ENCODE results near the gene ASIC3.
"Not testable (repeated sequence)": the region's sequence is repeated elsewhere in the genome, so short reads cannot be mapped to it uniquely, and the experiment has no call there.

ASIC3 gene

DNA sequence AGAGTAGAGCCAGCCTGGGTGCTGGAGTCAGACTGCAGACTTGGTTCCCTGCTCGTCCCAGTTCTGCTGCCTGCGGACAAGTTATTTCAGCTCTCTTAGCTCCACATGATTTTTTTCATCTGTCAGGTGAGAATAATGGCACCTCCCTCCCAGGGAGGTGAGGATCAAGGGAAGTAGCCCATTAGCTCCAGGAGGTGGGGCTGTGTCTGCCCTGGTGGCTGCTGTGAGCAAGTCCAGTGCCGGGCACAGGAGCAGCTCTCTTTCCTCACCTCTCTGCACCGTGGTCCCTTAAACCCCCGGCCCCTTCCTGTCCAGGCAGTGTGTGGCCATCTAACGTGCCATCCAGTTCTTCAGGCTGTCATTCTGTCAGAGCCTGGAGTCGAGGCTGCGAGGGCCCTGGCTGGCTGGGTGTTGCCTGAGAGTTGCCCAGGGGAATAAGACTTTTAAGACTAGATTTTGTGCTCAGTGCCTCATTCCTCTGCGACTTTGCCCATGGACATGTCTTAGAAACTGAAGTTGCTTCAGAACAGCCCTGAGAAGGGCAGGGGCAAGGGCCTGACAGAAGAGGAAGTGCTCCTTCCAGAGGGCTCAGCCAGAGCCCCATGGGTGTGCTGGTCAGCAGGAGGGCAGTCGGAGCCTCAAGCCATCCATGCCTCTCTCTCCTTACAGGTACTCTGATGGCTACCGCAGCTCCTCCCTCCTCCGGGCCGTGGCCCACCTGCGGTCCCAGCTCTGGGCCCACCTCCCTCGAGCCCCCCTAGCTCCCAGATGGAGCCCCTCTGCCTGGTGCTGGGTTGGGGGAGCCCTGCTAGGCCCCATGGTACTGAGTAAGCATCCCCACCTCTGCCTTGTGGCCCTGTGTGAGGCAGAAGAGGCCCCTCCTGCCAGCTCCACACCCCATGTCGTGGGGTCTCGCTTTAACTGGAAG is 15.1 kb upstream of the ASIC3 start:
- Mint-ChIP-seq H3K36me3 (peaks cover 7% of the 10 kb centered on the region), H3K9me3 (no peaks in the 10 kb centered on the region), H3K27me3 (no peaks in the 10 kb centered on the region), H3K27ac (no peak overlapping the region), H3K4me1 (peaks cover 14% of the 10 kb centered on the region), H3K4me3 (no peak overlapping the region)
- CTCF ChIA-PET = interaction anchor here (0.9 to 2.2 kb wide), 5 partner anchors 9 to 78 kb away, joined by 3 to 10 read pairs (median 3); no protein-coding TSS in a partner anchor
- DNase-seq = no peak

- Mint-ChIP-seq H3K4me1 (peaks cover 11% of the 10 kb centered on the region), H3K9me3 (no peaks in the 10 kb centered on the region), H3K36me3 (peaks cover 4% of the 10 kb centered on the region), H3K4me3 (no peak overlapping the region), H3K27ac (no peak overlapping the region), H3K27me3 (no peaks in the 10 kb centered on the region)
- DNase-seq = no peak
- CTCF ChIA-PET = interaction anchor here (0.9 to 2.2 kb wide), 2 partner anchors 15 to 77 kb away, joined by 3 to 10 read pairs; no protein-coding TSS in a partner anchor
Observed at GRCh38 chr7:151033864-151034249, 14.5 kb upstream of the ASIC3 start.

- H3K27ac Mint-ChIP-seq = no peak overlapping the region
- peaks cover 4% of the 10 kb centered on the region for H3K36me3 Mint-ChIP-seq
- H3K9me3 Mint-ChIP-seq = no peaks in the 10 kb centered on the region
- DNase-seq = no peak
- peaks cover 8% of the 10 kb centered on the region for H3K4me1 Mint-ChIP-seq
- H3K4me3 Mint-ChIP-seq = no peak overlapping the region
- no peaks in the 10 kb centered on the region for H3K27me3 Mint-ChIP-seq
- CTCF ChIA-PET = interaction anchor here (2.2 kb wide), 1 partner anchor 16 kb away, joined by 10 read pairs; no protein-coding TSS in a partner anchor
Observed at GRCh38 chr7:151034312-151035025, 13.9 kb upstream of the ASIC3 start.

GRCh38 chr7:151035026-151035717 is 13.2 kb upstream of the ASIC3 start:
- Mint-ChIP-seq H3K4me3 (no peak overlapping the region), H3K27ac (no peak overlapping the region), H3K9me3 (no peaks in the 10 kb centered on the region), H3K27me3 (no peaks in the 10 kb centered on the region), H3K36me3 (peaks cover 4% of the 10 kb centered on the region), H3K4me1 (peaks cover 3% of the 10 kb centered on the region)
- CTCF ChIA-PET = no interaction called here
- no peak for DNase-seq

- CTCF ChIA-PET = no interaction called here
- Mint-ChIP-seq H3K27me3 (no peaks in the 10 kb centered on the region), H3K9me3 (no peaks in the 10 kb centered on the region), H3K4me1 (peaks cover 3% of the 10 kb centered on the region), H3K4me3 (no peak overlapping the region), H3K36me3 (peaks cover 4% of the 10 kb centered on the region), H3K27ac (no peak overlapping the region)
- no peak for DNase-seq
Observed at GRCh38 chr7:151035902-151036301, 12.4 kb upstream of the ASIC3 start.

- CTCF ChIA-PET = interaction anchor here (1.4 to 2.5 kb wide), 2 partner anchors 21 to 76 kb away, joined by 4 to 10 read pairs; no protein-coding TSS in a partner anchor
- Mint-ChIP-seq H3K4me1 (peaks cover 3% of the 10 kb centered on the region), H3K9me3 (no peaks in the 10 kb centered on the region), H3K4me3 (no peak overlapping the region), H3K36me3 (peaks cover 4% of the 10 kb centered on the region), H3K27ac (no peak overlapping the region), H3K27me3 (no peaks in the 10 kb centered on the region)
- no peak for DNase-seq
Observed at GRCh38 chr7:151038951-151039849, 9.1 kb upstream of the ASIC3 start.

- H3K27ac Mint-ChIP-seq = no peak overlapping the region
- no peaks in the 10 kb centered on the region for H3K9me3 Mint-ChIP-seq
- CTCF ChIA-PET = interaction anchor here (2.5 kb wide), 1 partner anchor 22 kb away, joined by 10 read pairs; no protein-coding TSS in a partner anchor
Observed at GRCh38 chr7:151039850-151040548, 8.3 kb upstream of the ASIC3 start.

GRCh38 chr7:151040616-151041375 is 7.5 kb upstream of the ASIC3 start:
- Mint-ChIP-seq H3K27me3 (no peaks in the 10 kb centered on the region), H3K27ac (no peak overlapping the region), H3K4me3 (no peak overlapping the region), H3K4me1 (peaks cover 3% of the 10 kb centered on the region), H3K36me3 (peaks cover 2% of the 10 kb centered on the region), H3K9me3 (no peaks in the 10 kb centered on the region)
- CTCF ChIA-PET = interaction anchor here (1.4 to 2.5 kb wide), 3 partner anchors 9 to 23 kb away, joined by 3 to 10 read pairs (median 4); partner anchors contain the start of gene ABCB8
- DNase-seq = no peak

More at GRCh38 chr7:151039850-151040548, 8.3 kb upstream of the ASIC3 start:
- Mint-ChIP-seq H3K4me1 (peaks cover 3% of the 10 kb centered on the region), H3K27me3 (no peaks in the 10 kb centered on the region), H3K36me3 (peaks cover 6% of the 10 kb centered on the region), H3K4me3 (no peak overlapping the region)
- DNase-seq = no peak

- DNase-seq, H3K36me3 Mint-ChIP-seq, H3K4me1 Mint-ChIP-seq, H3K9me3 Mint-ChIP-seq, H3K27me3 Mint-ChIP-seq, CTCF ChIA-PET, H3K4me3 Mint-ChIP-seq, H3K27ac Mint-ChIP-seq: not testable (repeated sequence)
Observed at GRCh38 chr7:151043449-151043848, 4.9 kb upstream of the ASIC3 start.

GRCh38 chr7:151043959-151044358 is 4.4 kb upstream of the ASIC3 start:
- Mint-ChIP-seq H3K36me3 (peaks cover 2% of the 10 kb centered on the region), H3K27me3 (peaks cover 4% of the 10 kb centered on the region), H3K27ac (no peak overlapping the region), H3K4me1 (peaks cover 3% of the 10 kb centered on the region), H3K4me3 (no peak overlapping the region), H3K9me3 (no peaks in the 10 kb centered on the region)
- CTCF ChIA-PET = interaction anchor here (1.2 kb wide), 1 partner anchor 25 kb away, joined by 4 read pairs; no protein-coding TSS in a partner anchor
- no peak for DNase-seq

DNA sequence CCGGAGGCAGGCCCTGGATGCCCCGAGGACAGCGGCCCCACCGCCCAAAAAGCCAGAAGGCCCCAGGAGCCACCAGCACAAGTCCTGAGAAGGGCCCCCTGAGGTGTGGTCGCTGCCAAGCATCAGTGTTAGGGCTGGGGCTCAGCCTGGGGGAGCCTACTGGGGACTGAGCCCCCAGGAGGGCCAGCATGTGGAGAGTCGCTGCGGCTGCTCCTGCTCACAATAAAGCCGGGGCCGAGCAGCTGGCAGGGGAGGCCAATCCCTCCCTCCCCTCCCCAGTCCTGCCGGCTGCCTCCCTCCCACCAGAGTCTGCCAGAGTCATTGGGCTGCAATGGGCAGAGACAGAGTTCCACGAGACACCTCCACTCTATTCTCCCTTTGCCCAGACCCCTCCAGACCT is 3.1 kb upstream of the ASIC3 start:
- H3K27me3 Mint-ChIP-seq = peaks cover 11% of the 10 kb centered on the region
- CTCF ChIA-PET = no interaction called here
- H3K9me3 Mint-ChIP-seq = no peaks in the 10 kb centered on the region
- H3K4me1 Mint-ChIP-seq = peaks cover 3% of the 10 kb centered on the region
- H3K4me3 Mint-ChIP-seq = no peak overlapping the region
- H3K36me3 Mint-ChIP-seq = peaks cover 2% of the 10 kb centered on the region
- DNase-seq = no peak
- no peak overlapping the region for H3K27ac Mint-ChIP-seq

DNA sequence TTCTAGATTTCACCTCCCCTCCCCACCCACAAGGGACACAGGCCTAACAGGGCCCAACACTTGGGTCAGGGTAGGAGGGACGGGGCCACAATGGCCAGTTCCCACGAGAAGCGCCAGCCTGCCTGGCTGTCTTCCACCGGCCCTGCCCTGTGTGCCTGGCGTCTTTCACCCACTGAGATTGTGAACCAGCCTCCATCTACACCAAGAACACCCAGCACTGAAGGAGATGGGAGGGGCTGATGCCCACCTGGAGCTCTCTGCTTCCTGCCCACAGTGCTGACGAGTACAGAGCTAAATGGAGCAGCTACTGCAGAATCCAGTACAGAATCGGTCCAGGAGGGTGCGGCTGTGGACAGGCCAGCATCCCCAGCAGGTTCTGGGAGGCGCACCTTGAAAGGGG is 2.4 kb upstream of the ASIC3 start:
- H3K4me1 Mint-ChIP-seq = peaks cover 7% of the 10 kb centered on the region
- CTCF ChIA-PET = no interaction called here
- H3K9me3 Mint-ChIP-seq = no peaks in the 10 kb centered on the region
- H3K27me3 Mint-ChIP-seq = peaks cover 18% of the 10 kb centered on the region
- peaks cover 2% of the 10 kb centered on the region for H3K36me3 Mint-ChIP-seq
- DNase-seq = no peak
- H3K27ac Mint-ChIP-seq = no peak overlapping the region
- no peak overlapping the region for H3K4me3 Mint-ChIP-seq
